Endothelial cell of umbilical vein (primary cell): ENCODE data around the gene SUGCT.

Experiments used
- CTCF ChIP-seq, 2 donors: IDR thresholded peaks; 1 replicate in 1 of 2; 2 replicates in 1 of 2; pipeline ENCODE4 v1.5.1; 2011; ENCODE audit warnings: low read length in 2 of 2, mild to moderate bottlenecking in 2 of 2, moderate library complexity in 2 of 2, control low read depth in 1 of 2, inconsistent platforms in 1 of 2, low read depth in 1 of 2; ENCODE audit not compliant: insufficient read depth in 1 of 2; ENCODE audit errors: extremely low read depth in 1 of 2
- POLR2AphosphoS5 ChIP-seq: IDR thresholded peaks from 2 replicates; pipeline ENCODE4 v1.6.1; 2012; ENCODE audit warnings: low read depth, mild to moderate bottlenecking, control low read depth, low read length, moderate library complexity; ENCODE audit not compliant: insufficient read depth

- TF ChIP-seq CTCF (IDR thresholded peaks at IDR 0.05; ENCODE audit: extremely low read depth in 1 of 2, insufficient read depth in 1 of 2, low read depth in 1 of 2, low read length in 2 of 2) = no peak
- no peak for TF ChIP-seq POLR2AphosphoS5
Observed at GRCh38 chr7:40884241-40884640, 749.4 kb downstream of the SUGCT start.
